ENCODE data around the gene GAS6. TPM values are rescaled to one million over a fixed set of nuclear protein-coding genes. Genes with fewer than 3 reads are reported as not detected.

The GAS6 gene
- total and polyA plus RNA-seq, 2 donors (not counting 3 experiments of a cell fraction or from before 2014, with no cell fraction given) = 69.2 to 109 TPM

GRCh38 chr13:113804017-113804702, 59.7 kb downstream of the GAS6 start:
- Histone ChIP-seq H3K4me2 (ENCODE audit: insufficient read depth, low read length) (no peak overlapping the region), H4K20me1 (replicated peaks; ENCODE audit: control insufficient read depth, extremely low read depth, insufficient read depth, low read length) (no peaks in the 10 kb centered on the region), H3K9me3 (replicated peaks; ENCODE audit: control insufficient read depth, insufficient read depth, low read length) (peaks cover 5% of the 10 kb centered on the region), H3K4me1 (ENCODE audit: control insufficient read depth, extremely low read depth, insufficient read depth, low read length) (peaks cover 3% of the 10 kb centered on the region), H3K27me3 (ENCODE audit: control insufficient read depth in 2 of 2, insufficient read depth in 2 of 2, low read length in 2 of 2) (no peaks in the 10 kb centered on the region), H3K79me2 (ENCODE audit: control insufficient read depth, insufficient read depth, low read length) (no peaks in the 10 kb centered on the region), H3K9ac (replicated peaks; ENCODE audit: extremely low read depth, insufficient read depth, low read length) (no peak overlapping the region), H2AFZ (ENCODE audit: low read depth, low read length) (no peak overlapping the region), H3K36me3 (ENCODE audit: control insufficient read depth in 2 of 2, extremely low read depth in 1 of 2, insufficient read depth in 2 of 2, low read length in 2 of 2) (peaks cover 0 to 9% of the 10 kb centered on the region in 2 experiments), H3K9me1 (replicated peaks; ENCODE audit: control insufficient read depth, extremely low read depth, insufficient read depth, low read length) (no peaks in the 10 kb centered on the region), H3K4me3 (replicated peaks in 1 of 3; ENCODE audit: insufficient read depth in 1 of 3, low read depth in 1 of 3, low read length in 3 of 3) (no peak overlapping the region), H3K27ac (ENCODE audit: insufficient read depth, low read depth, low read length) (no peak overlapping the region)
- BruUV-seq (replicated peaks) = no TSS peak
- POLR2A ChIA-PET = no interaction called here
- TF ChIP-seq GATA2 (IDR thresholded peaks at IDR 0.05; ENCODE audit: insufficient read depth, insufficient read length, low read depth, low read length) = no peak
- no peak for TF ChIP-seq MYC (IDR thresholded peaks at IDR 0.05; ENCODE audit: low read depth, low read length)
- no peak for TF ChIP-seq POLR2AphosphoS5 (IDR thresholded peaks at IDR 0.05; ENCODE audit: insufficient read depth, low read depth, low read length)
- TF ChIP-seq EZH2 (IDR thresholded peaks at IDR 0.05; ENCODE audit: borderline replicate concordance, low read depth, low read length, severe bottlenecking) = no peak
- no peak for TF ChIP-seq POLR2A (IDR thresholded peaks at IDR 0.05; ENCODE audit: low read depth, low read length)
- no peak for TF ChIP-seq JUN (IDR thresholded peaks at IDR 0.05; ENCODE audit: borderline replicate concordance, insufficient read depth, insufficient read length, low read depth)
- TF ChIP-seq MAX (IDR thresholded peaks at IDR 0.05; ENCODE audit: insufficient read depth, insufficient read length) = no peak
- no peak for TF ChIP-seq CTCF (IDR thresholded peaks at IDR 0.05; ENCODE audit: extremely low read depth in 1 of 2, insufficient read depth in 1 of 2, low read depth in 1 of 2, low read length in 2 of 2)
- TF ChIP-seq FOS (IDR thresholded peaks at IDR 0.05; ENCODE audit: borderline replicate concordance, insufficient read depth, low read length) = no peak
- CTCF ChIA-PET = interaction anchor here (0.9 to 1.1 kb wide), 2 partner anchors 72 to 143 kb away, joined by 3 to 4 read pairs; no protein-coding TSS in a partner anchor
- DNase-seq (ENCODE audit: low read depth, low spot score) (no peak), FAIRE-seq (no peak)
- dilution Hi-C loops (cut with MboI; ENCODE audit: extremely low pct_ligation_motif_present, low sequenced_read_pairs) (no loop called here), intact Hi-C loops (cut with micrococcal nuclease) (no loop called here)

Measured in endothelial cell of umbilical vein (primary cell).